GM10248 (cell line): ENCODE data around the gene GSAP.

Experiments used
- CTCF ChIA-PET: fragments of 300-600 bp; sonication (Branson Sonifier 250); formaldehyde crosslinking; extraction: SDS; loops from one replicate; lab custom pipeline; 2021; ENCODE audit warnings: antibody characterized with exemption; lab: Yijun Ruan, JAX
- POLR2A ChIA-PET: fragments of 350-650 bp; sonication (Branson Sonifier 250); formaldehyde crosslinking; extraction: SDS; loops from one replicate; lab custom pipeline; 2020; ENCODE audit warnings: antibody characterized with exemption; lab: Yijun Ruan, JAX
- DNase-seq: peaks from one replicate; pipeline ENCODE4 v3.0.0; 2012; ENCODE audit errors: extremely low spot score
- TF ChIP-seq, protein P1 (sequence below): IDR thresholded peaks from 2 replicates; pipeline ENCODE4 v1.5.1; 2012; ENCODE audit warnings: mild to moderate bottlenecking, low read depth; ENCODE audit errors: extremely low read depth, missing control alignments, control extremely low read depth

GSAP gene

GRCh38 chr7:77406421-77406820 lies 9.7 kb downstream of the GSAP start:
- TF ChIP-seq, protein P1, sequence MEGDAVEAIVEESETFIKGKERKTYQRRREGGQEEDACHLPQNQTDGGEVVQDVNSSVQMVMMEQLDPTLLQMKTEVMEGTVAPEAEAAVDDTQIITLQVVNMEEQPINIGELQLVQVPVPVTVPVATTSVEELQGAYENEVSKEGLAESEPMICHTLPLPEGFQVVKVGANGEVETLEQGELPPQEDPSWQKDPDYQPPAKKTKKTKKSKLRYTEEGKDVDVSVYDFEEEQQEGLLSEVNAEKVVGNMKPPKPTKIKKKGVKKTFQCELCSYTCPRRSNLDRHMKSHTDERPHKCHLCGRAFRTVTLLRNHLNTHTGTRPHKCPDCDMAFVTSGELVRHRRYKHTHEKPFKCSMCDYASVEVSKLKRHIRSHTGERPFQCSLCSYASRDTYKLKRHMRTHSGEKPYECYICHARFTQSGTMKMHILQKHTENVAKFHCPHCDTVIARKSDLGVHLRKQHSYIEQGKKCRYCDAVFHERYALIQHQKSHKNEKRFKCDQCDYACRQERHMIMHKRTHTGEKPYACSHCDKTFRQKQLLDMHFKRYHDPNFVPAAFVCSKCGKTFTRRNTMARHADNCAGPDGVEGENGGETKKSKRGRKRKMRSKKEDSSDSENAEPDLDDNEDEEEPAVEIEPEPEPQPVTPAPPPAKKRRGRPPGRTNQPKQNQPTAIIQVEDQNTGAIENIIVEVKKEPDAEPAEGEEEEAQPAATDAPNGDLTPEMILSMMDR: no peak
- ChIA-PET CTCF (interaction anchor here (0.8 to 1.5 kb wide), 4 partner anchors 9 to 15 kb away, joined by 3 to 5 read pairs (median 4); partner anchors contain the start of gene GSAP), POLR2A (no interaction called here)
- no peak for DNase-seq

DNA sequence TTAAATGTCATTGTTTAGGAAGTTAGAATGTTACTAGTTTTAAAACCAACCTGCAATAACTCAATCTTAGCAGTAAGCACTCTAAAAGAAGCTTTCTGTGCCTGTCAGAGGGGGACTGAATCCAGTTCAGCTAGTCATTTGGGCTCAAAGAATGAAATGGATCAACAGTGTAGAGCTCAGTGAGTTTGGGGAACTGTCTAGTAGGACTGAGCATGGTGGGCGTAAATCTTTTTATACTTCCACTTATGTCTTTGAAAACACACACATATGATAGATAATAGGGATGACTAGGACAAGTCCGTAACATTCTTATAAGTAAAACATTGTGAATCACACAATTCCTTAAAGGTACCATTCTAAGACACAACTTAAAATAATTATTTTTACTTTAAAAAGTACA lies 11.5 kb downstream of the GSAP start:
- no peak for DNase-seq
- TF ChIP-seq, protein P1: no peak
- ChIA-PET POLR2A (no interaction called here), CTCF (no interaction called here)

GRCh38 chr7:77403957-77404356 lies 12.2 kb downstream of the GSAP start:
- ChIA-PET CTCF (no interaction called here), POLR2A (no interaction called here)
- TF ChIP-seq, protein P1: no peak
- no peak for DNase-seq

DNA sequence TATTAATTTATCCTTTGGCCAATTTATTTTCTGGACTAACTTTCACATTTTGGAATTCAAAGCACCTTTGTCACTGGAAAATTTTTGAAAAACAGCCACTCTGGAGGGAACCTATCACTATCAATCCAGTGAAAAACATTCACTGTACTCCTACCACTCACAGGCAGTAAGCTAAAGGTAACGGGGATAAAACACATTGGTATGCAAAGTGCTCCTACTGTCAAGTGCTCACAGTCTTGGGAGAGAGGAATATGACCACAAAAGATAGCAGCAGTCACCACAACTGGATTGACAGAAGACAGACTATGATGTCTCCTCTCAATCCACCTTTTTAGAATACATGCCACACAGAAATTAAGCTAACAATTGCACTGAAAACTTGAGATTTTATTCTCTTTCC lies 13.3 kb downstream of the GSAP start:
- ChIA-PET CTCF (interaction anchor here (1.8 kb wide), 1 partner anchor 10 kb away, joined by 6 read pairs; no protein-coding TSS in a partner anchor), POLR2A (no interaction called here)
- TF ChIP-seq, protein P1: no peak
- DNase-seq: no peak

DNA sequence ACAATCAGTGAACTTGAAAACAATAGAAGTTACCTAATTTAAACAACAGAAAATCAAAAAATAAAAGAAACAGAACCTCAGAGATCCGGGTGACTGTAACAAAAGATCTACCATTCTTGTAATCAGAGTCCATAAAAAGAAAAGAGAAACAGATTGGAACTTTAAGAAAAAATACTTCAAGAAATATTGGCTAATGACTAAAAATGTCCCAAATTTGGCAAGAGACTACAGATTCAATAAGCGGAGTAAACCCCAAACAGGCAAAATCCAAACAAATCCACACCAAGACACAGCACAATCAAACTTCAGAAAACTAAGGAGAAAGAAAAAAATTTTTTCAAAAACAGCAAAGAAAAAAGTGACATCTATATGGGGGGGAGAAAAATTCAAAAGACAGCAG lies 15.1 kb downstream of the GSAP start:
- TF ChIP-seq, protein P1: no peak
- ChIA-PET POLR2A (no interaction called here), CTCF (no interaction called here)
- DNase-seq: no peak

GRCh38 chr7:77399816-77400215 lies 16.3 kb downstream of the GSAP start:
- ChIA-PET POLR2A (no interaction called here), CTCF (interaction anchor here (1.3 kb wide), 1 partner anchor 9 kb away, joined by 6 read pairs; no protein-coding TSS in a partner anchor)
- TF ChIP-seq, protein P1: no peak
- no peak for DNase-seq
